H9 (cell line): Measurements from ENCODE around the gene FICD. TPM values are rescaled to one million over a fixed set of nuclear protein-coding genes. Genes with fewer than 3 reads are reported as not detected.

Source experiments
- DNase-seq: peaks from one replicate; pipeline ENCODE4 v3.0.0-alpha.2; 2017
- H2AFZ ChIP-seq: one replicate; pipeline ENCODE4 v1.6.1; 2013; ENCODE audit warnings: mild to moderate bottlenecking, low read length, control low read depth, moderate library complexity
- H2AK5ac ChIP-seq: 2 replicates; pipeline ENCODE4 v1.6.1; 2013; ENCODE audit warnings: low read length, control low read depth, mixed read lengths; ENCODE audit not compliant: insufficient read length
- H2BK120ac ChIP-seq: one replicate; pipeline ENCODE4 v1.6.1; 2013; ENCODE audit warnings: low read depth, mild to moderate bottlenecking, low read length, control low read depth, inconsistent platforms; ENCODE audit not compliant: poor library complexity, severe bottlenecking
- H2BK12ac ChIP-seq: 2 replicates; pipeline ENCODE4 v1.6.1; 2013; ENCODE audit warnings: low read length, control low read depth, mixed read lengths, low read depth; ENCODE audit not compliant: insufficient read length
- H2BK15ac ChIP-seq: 2 replicates; pipeline ENCODE4 v1.6.1; 2013; ENCODE audit warnings: low read depth, low read length, control low read depth
- H2BK20ac ChIP-seq: one replicate; pipeline ENCODE4 v1.6.1; 2013; ENCODE audit warnings: low read depth, mild to moderate bottlenecking, low read length, control low read depth, inconsistent platforms; ENCODE audit not compliant: poor library complexity, severe bottlenecking
- H2BK5ac ChIP-seq: 2 replicates; pipeline ENCODE4 v1.6.1; 2013; ENCODE audit warnings: low read length, control low read depth, mixed read lengths; ENCODE audit not compliant: insufficient read length
- H3K14ac ChIP-seq: 2 replicates; pipeline ENCODE4 v1.6.1; 2013; ENCODE audit warnings: low read length, control low read depth; ENCODE audit not compliant: insufficient read depth
- H3K18ac ChIP-seq: 2 replicates; pipeline ENCODE4 v1.6.1; 2013; ENCODE audit warnings: low read depth, mild to moderate bottlenecking, mixed read lengths, low read length, control low read depth; ENCODE audit not compliant: insufficient read length
- H3K23ac ChIP-seq: 2 replicates; pipeline ENCODE4 v1.6.1; 2013; ENCODE audit warnings: low read length, control low read depth, mixed read lengths, low read depth; ENCODE audit not compliant: insufficient read length
- H3K23me2 ChIP-seq: 2 replicates; pipeline ENCODE4 v1.6.1; 2013; ENCODE audit warnings: low read depth, mild to moderate bottlenecking, mixed read lengths, low read length, control low read depth; ENCODE audit not compliant: insufficient read length, poor library complexity, severe bottlenecking
- H3K27ac ChIP-seq: 2 replicates; pipeline ENCODE4 v1.5.1; 2013; ENCODE audit warnings: low read length, control low read depth, mixed read lengths, low read depth; ENCODE audit not compliant: insufficient read length
- H3K27me3 ChIP-seq: 2 replicates; pipeline ENCODE4 v1.6.1; 2013; ENCODE audit warnings: low read length, control low read depth, inconsistent platforms; ENCODE audit not compliant: insufficient read depth
- H3K4ac ChIP-seq: 2 replicates; pipeline ENCODE4 v1.6.1; 2013; ENCODE audit warnings: low read depth, mild to moderate bottlenecking, control low read depth, inconsistent platforms, low read length, moderate library complexity
- H3K4me1 ChIP-seq: 2 replicates; pipeline ENCODE4 v1.6.1; 2013; ENCODE audit warnings: low read length, control low read depth, inconsistent platforms; ENCODE audit not compliant: insufficient read depth
- H3K4me2 ChIP-seq: 2 replicates; pipeline ENCODE4 v1.6.1; 2013; ENCODE audit warnings: low read length, control low read depth, mixed read lengths; ENCODE audit not compliant: insufficient read length, insufficient read depth
- H3K56ac ChIP-seq: 2 replicates; pipeline ENCODE4 v1.6.1; 2013; ENCODE audit warnings: low read depth, mild to moderate bottlenecking, mixed read lengths, low read length, control low read depth; ENCODE audit not compliant: insufficient read length
- H3K79me1 ChIP-seq: 2 replicates; pipeline ENCODE4 v1.6.1; 2013; ENCODE audit warnings: low read depth, mild to moderate bottlenecking, moderate library complexity, low read length, control low read depth, inconsistent platforms; ENCODE audit not compliant: insufficient read depth, poor library complexity, severe bottlenecking
- H3K79me2 ChIP-seq: 2 replicates; pipeline ENCODE4 v1.6.1; 2013; ENCODE audit warnings: low read length, control low read depth, inconsistent platforms; ENCODE audit not compliant: insufficient read depth
- H3K9ac ChIP-seq: 2 replicates; pipeline ENCODE4 v1.6.1; 2013; ENCODE audit warnings: low read length, control low read depth, mixed read lengths; ENCODE audit not compliant: insufficient read length; ENCODE audit errors: extremely low read depth
- H3K9me3 ChIP-seq: one replicate; pipeline ENCODE4 v1.6.1; 2013; ENCODE audit warnings: low read depth, low read length, inconsistent platforms; ENCODE audit not compliant: control insufficient read depth
- H3T11ph ChIP-seq: one replicate; pipeline ENCODE4 v1.6.1; 2013; ENCODE audit warnings: mild to moderate bottlenecking, low read length, control low read depth, inconsistent platforms
- H4K20me1 ChIP-seq: one replicate; pipeline ENCODE4 v1.6.1; 2013; ENCODE audit not compliant: control insufficient read depth, insufficient read length, insufficient read depth
- H4K5ac ChIP-seq: 2 replicates; pipeline ENCODE4 v1.6.1; 2013; ENCODE audit warnings: low read depth, mild to moderate bottlenecking, mixed read lengths, low read length, control low read depth; ENCODE audit not compliant: insufficient read length
- H4K8ac ChIP-seq: replicated peaks from 2 replicates; pipeline ENCODE4 v1.6.1; 2013; ENCODE audit warnings: low read length, control low read depth, mixed read lengths, low read depth; ENCODE audit not compliant: insufficient read length
- H4K91ac ChIP-seq: 2 replicates; pipeline ENCODE4 v1.6.1; 2013; ENCODE audit warnings: low read depth, mild to moderate bottlenecking, moderate library complexity, mixed read lengths, low read length, control low read depth; ENCODE audit not compliant: insufficient read length
- H3K27ac Mint-ChIP-seq, 3 experiments: 2 replicates in 2 of 3; 3 replicates in 1 of 3; pipeline ENCODE4 v1.8.0; 2020 to 2021; ENCODE audit warnings: mixed read lengths in 3 of 3, mild to moderate bottlenecking in 1 of 3, moderate library complexity in 1 of 3
- H3K27me3 Mint-ChIP-seq: 2 replicates; pipeline ENCODE4 v1.8.0; 2021; ENCODE audit warnings: low read depth, mild to moderate bottlenecking, moderate library complexity, mixed read lengths
- H3K36me3 Mint-ChIP-seq, 3 experiments: 2 replicates in 2 of 3; 3 replicates in 1 of 3; pipeline ENCODE4 v1.8.0; 2020 to 2021; ENCODE audit warnings: low read depth in 3 of 3, mixed read lengths in 3 of 3; ENCODE audit not compliant: insufficient read depth in 1 of 3
- H3K4me1 Mint-ChIP-seq, 2 experiments: 2 replicates each; pipeline ENCODE4 v1.8.0; 2020; ENCODE audit warnings: mixed read lengths in 2 of 2
- H3K4me3 Mint-ChIP-seq, 2 experiments: 2 replicates in 1 of 2; 3 replicates in 1 of 2; pipeline ENCODE4 v1.8.0; 2020 to 2021; ENCODE audit warnings: mild to moderate bottlenecking in 2 of 2, mixed read lengths in 2 of 2, moderate library complexity in 1 of 2
- H3K9me3 Mint-ChIP-seq, 2 experiments: 2 replicates in 1 of 2; 3 replicates in 1 of 2; pipeline ENCODE4 v1.8.0; 2020; ENCODE audit warnings: mild to moderate bottlenecking in 2 of 2, mixed read lengths in 2 of 2, moderate library complexity in 1 of 2
- CTCF ChIP-seq: fragments of 200-600 bp; sonication (generic); conservative IDR thresholded peaks from 3 replicates; pipeline ENCODE4 v1.8.0; 2021; ENCODE audit warnings: antibody characterized with exemption, mild to moderate bottlenecking
- WGBS: extraction: QIAGEN DNeasy Blood & Tissue Kit; methylation state at CpG from one replicate; pipeline ENCODE4 v1.1.7; 2013; ENCODE audit warnings: missing lambda C conversion rate, low lambda C conversion rate, mixed read lengths; ENCODE audit not compliant: insufficient read length; ENCODE audit errors: extremely low coverage; 5-methylcytosine and 5-hydroxymethylcytosine counted together
- total RNA-seq: library from RNA; stranded (reverse); gene quantifications from 2 replicates; pipeline ENCODE4 v1.2.1, GENCODE V29; 2021

The FICD gene
- total RNA-seq, 1 experiment from 2014 or later: 5.1 TPM

DNA sequence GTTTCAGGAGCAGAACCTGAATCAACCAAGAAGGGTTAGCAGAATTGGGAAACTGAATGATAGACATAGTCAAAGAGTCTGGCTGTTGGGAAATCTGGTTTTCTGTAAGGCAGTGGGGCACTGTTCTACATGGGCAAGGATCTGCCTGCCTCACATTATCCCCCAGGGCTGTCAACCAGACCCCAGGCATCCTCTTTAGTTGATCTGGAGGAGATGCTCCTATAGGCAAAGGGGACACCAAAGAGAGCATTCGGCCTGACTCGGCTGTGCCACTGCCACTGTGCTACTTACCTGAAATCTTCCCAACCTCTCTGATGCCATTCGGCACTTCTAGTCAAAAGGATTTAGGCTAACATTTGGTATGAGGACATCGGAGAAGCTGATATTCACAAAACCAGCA is 51.4 kb downstream of the FICD start:
- no peak overlapping the region for H2BK15ac ChIP-seq
- no peak overlapping the region for H2BK120ac ChIP-seq
- H3K4me2 ChIP-seq: no peak overlapping the region
- no peak overlapping the region for H3T11ph ChIP-seq
- H3K9me3 ChIP-seq: no peaks in the 10 kb centered on the region
- H2BK5ac ChIP-seq: no peak overlapping the region
- no peaks in the 10 kb centered on the region for H3K27me3 Mint-ChIP-seq
- H3K27ac ChIP-seq: no peak overlapping the region
- H3K56ac ChIP-seq: no peak overlapping the region
- H3K9ac ChIP-seq: no peak overlapping the region
- no peak overlapping the region for H2BK12ac ChIP-seq
- H3K18ac ChIP-seq: no peak overlapping the region
- H3K79me2 ChIP-seq: no peaks in the 10 kb centered on the region; the same call in 1 of the 2 replicates
- H3K14ac ChIP-seq: no peak overlapping the region
- peaks cover 7 to 11% of the 10 kb centered on the region in 2 experiments; a peak in 3 of 4 replicates for H3K4me1 Mint-ChIP-seq
- H2AK5ac ChIP-seq: no peak overlapping the region
- no peaks in the 10 kb centered on the region for H3K79me1 ChIP-seq
- H3K23me2 ChIP-seq: peaks cover 12% of the 10 kb centered on the region
- no peak for DNase-seq
- H3K4me3 Mint-ChIP-seq: no peak overlapping the region
- no peak overlapping the region for H2BK20ac ChIP-seq
- no peaks in the 10 kb centered on the region for H3K9me3 Mint-ChIP-seq
- no peak overlapping the region for H4K91ac ChIP-seq
- H4K20me1 ChIP-seq: no peaks in the 10 kb centered on the region
- no peaks in the 10 kb centered on the region for H3K4me1 ChIP-seq
- H2AFZ ChIP-seq: no peak overlapping the region
- H3K36me3 Mint-ChIP-seq: peaks cover 16 to 55% (median 52%) of the 10 kb centered on the region in 3 experiments; a peak in 6 of 7 replicates
- WGBS: no CpG with 5 or more reads among the region's 4 CpGs
- no peak overlapping the region for H4K8ac ChIP-seq
- no peak overlapping the region for H4K5ac ChIP-seq
- no peak overlapping the region for H3K23ac ChIP-seq
- H3K27me3 ChIP-seq: no peaks in the 10 kb centered on the region
- no peak for TF ChIP-seq CTCF
- no peak overlapping the region for H3K4ac ChIP-seq
- H3K27ac Mint-ChIP-seq: no peak overlapping the region
